NCI-H2196 (cell line): Measurements from ENCODE around the gene DYRK4.

ENCODE experiments used
- DNase-seq: peaks from one replicate; lab custom pipeline; 2025; ENCODE audit not compliant: unreplicated experiment; lab: John Stamatoyannopoulos, UW

The DYRK4 gene

DNA sequence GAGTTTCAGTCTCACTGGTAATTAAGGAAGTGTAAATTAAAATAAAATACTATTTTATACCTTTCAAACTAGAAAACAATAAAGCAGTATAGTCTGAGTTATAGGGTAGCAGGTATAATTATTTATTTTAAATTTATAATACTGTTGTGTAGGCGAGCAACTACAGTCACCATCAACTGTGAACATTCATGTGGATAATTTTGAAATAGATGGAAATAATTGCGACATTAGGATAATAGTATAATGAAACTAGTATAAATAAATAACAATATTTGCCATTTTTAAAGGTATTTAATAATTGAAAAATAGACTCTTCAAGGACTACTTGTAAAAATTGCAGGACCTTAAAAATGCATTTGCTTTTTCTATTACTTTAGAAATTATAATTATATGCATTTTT is 3.8 kb upstream of the DYRK4 start:
- no peak for DNase-seq

DNA sequence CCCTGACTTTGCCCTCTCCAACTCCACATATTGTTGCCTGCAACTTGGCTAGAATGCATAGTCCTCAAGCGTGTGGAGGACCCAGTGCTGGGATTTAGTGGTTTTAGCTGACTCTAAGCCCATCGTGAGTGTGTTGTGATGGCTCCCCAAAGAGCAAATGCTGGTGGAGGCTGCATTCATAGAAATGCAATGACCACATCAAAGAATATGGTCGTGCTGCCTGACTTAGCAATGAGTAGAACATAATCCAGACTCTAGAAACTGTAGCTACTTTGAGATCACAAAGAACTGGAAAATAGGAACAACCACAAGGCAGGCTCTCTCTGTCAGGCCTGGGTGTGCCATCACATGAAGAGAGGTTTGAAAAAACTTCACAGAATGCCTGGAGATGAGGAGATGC is 1.3 kb downstream of the DYRK4 start:
- DNase-seq: no peak

DNA sequence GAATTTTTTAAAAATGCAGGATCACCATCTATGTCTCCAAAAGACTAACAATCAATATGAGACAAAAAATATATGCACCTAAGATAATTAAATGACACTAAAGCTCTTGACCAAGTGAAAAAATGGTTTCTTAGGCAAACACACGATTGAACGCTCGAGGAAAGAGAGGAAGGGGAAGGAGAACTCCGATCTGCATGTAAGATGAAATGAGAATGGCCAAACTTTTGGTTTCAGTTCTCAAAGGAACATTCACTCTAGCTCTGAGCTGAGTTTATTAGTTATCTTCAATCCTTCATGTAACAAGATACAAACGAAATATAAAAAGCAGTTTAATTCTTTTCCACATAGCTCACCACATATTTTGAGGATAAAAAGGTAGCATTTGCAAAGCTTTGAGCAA is 2.8 kb downstream of the DYRK4 start:
- DNase-seq: no peak

DNA sequence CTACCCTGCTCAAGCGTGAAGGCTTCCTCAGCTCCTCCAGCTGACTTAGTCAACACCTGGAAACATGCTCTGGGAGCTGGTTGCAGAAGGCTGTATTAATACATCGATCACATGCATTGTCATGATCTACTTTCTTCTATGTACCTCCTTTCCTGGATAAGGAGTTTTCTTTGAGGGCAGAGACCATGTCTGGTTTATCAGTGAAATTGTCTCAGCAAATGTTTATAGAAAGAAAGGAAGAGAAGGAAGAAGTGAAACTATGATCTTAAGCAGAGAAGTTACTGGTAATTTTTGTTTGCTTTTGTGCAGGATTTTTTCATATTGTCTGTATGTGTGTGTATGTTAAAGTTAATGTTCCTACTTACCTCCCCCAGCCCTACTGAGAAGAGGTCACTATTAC is 4.5 kb downstream of the DYRK4 start:
- no peak for DNase-seq

DNA sequence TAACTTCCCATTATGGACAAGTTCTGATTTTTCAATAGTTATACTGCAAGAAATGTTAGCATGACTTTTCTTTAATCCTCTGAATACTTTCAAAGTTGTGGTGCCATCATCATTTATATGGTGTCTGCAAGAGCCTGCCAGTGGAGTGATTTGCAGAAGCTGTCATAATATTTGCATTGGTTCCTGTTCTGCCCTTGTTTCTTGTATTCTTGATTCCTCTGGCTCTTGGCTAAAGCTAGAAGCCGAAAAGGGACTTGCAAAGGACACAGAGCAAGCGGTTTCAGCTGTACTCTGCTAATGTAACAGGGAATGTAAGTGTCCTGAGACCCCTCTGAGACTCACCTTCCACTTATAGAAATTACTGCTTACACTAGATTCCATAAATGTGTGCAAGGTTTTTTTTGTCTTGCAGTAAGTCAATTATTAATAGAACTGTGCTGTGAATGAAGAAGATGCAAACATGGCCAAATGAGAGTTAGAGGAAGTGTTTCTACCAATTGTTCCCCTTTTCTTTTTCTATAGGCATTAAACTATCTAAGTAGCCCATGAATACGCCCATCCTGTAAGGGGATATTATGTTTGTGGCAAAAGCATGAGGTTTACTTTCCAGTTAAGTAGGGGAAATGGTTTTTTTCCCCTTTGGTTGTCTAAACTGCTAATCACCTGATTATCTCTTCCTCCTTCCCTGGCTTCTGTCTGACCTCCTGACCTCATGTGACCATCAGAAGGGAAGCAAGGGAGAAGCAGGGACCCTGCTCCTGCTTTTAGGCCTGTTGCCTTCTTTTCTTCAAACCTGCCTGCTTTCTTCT is 5.3 kb downstream of the DYRK4 start:
- DNase-seq: no peak

DNA sequence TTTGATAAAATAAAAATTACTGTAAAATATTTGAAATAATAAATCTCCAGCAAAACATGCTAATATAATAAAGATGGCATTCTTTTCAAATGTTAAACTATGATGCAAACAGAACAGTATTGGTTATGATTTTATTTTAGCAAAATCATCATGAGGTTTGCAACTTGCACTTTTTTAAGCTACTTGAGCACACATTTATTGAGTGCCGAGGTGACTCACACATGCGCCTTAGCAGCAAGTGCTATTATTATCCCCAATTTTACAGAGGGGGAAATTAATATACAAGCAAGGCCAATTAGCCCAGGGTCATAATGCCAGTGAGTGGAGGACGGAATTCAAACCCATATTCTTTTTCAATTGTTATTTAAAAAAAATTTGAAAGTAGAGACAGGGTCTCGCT is 7.3 kb downstream of the DYRK4 start:
- DNase-seq: no peak

DNA sequence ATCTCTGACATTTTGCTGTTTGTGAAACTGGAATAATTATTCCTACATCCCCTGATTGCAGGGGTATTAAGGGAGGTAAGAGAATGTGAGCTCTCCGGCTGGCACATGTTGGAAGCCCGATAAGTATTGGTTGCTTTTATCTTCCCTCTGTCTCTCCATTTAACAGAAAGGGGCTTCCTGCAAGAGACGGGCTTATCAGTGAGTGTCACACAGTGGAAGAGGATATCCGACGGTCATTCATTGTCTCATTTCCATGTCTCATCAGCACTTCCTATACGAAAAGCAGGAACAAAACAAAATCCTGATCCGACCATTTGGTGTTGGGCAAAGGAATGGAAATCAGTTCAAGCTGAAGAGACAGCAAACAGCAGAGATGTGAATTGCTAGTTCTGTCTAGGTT is 10.7 kb downstream of the DYRK4 start:
- DNase-seq: no peak

DNA sequence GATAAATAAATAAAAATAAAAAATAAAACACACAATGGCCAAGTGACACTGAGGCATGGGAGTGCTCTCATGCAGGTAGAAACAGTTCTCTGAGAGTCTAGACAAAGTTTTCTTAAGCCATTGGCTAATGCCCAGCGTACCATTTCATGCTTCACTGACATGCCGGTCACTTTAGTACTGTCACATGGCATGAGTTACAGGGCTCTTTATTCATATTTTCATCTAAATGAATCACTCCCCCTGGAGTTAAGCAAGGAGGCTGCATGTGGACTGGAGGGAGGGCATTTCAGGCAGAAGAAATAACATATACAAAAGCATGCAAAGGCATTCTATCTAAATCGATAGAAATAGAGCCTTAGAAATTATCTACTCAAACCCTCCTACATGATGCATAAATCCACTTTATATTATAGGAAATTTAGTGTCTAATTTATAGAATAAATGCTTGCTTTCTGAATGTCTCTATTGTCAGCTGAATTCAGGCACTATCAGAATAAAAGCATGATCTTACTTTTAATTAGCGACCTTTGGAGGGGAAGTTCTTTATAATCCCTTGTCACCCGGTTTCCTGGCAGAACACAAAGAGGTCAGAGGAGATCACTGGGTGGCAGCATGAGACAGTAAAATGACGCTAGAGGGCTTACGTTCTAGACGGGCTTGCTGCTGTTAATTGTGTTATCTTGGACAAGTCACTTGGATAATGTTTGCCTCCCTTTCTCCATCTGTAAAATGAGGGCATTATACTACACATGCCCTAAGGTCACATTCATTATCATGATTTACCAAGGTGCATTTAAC is 17.5 kb downstream of the DYRK4 start:
- DNase-seq: no peak

DNA sequence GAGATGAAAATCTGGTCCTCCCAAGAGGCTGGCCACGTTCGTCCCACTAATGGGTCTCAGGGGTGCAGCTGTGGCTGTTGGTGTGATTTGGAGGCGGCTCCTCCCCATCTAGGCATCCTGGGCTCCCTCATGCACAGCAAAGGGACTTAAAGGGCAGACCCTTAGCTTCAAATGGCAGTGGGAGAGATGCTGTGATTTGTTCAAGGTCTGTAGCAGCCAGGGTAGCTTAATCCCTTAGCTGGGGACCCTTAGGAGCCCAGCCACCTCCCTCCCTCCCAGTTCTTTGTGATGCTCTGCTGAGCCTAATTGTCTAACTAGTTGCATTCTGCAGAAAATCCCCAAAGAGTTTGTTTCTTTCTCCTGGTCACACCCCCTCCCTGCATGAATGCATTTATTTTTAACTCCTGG is 18.3 kb downstream of the DYRK4 start:
- DNase-seq: no peak

DNA sequence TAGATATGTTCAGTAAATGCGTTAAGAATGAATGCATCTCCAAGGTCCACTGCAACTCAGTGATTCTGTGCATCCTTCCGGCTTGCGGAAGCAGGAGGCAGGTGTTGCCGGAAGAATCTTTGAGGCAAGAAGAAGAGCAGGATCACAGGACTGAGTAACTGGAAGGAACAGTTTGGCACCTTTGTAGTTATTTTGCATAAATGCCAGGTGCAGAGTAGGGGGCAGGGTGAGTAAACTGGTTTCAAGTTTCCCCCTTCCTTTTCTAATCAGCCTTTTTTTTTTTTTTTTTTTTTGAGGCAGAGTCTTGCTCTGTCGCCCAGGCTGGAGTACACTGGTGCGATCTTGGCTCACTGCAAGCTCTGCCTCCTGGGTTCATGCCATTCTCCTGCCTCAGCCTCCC is 22.3 kb downstream of the DYRK4 start:
- DNase-seq: peak; percentile 24

DNA sequence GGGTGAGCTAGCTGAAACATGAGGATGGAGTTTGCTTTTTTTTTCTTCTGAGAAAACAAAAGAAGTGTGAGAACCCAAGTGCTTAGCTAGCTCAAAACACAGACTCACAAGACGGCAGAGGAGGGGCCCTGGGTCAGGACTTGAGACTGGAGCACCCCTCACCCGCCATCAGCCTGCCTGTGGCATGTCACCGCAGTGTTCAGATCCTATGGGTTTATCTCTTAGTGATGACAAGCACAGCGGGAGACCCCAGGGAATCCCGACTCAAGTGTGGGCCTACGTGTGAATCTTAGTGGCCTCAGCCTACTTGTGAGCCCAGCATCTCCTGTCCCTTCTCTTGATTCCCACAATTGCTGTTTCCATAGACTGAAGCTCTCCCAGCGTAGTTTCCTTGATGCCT is 22.9 kb downstream of the DYRK4 start:
- DNase-seq: no peak

DNA sequence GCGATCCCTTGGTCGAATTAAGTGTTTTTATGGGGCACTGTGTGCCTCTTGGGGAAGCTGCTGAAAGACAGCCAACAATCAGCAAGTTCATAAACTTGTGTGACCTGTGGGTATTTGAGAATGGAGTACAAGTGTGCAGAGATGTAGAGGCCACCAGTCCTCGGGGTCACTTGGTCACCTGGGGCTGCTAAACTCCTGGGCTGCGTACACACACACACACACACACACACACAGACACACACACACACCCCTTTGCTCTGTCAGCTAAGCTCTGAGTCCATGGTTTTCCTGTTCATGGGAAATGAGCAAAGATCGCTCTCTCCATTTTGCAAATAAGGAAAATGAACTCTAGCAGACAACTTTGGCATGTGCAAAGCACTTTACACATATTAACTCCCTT is 24.5 kb downstream of the DYRK4 start:
- no peak for DNase-seq

DNA sequence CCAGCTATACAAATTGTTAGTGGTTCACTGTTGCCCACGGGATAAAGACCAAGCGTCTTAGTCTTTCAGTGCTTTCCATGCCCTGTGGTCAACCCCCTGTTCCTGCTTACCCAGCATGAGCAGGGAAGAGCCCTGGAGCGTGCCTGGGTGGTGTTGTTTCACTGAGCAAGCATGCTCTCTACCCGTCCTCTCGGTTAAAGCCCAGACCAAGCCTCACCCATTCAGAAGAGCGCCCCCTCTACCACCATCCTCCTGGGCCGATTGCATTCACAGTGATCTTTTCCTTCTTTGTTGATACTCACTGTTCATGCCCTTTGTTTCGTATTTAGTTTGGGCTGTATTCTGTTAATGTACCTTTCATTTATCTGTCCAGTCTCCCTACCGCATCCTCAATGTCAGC is 25.1 kb downstream of the DYRK4 start:
- DNase-seq: no peak

DNA sequence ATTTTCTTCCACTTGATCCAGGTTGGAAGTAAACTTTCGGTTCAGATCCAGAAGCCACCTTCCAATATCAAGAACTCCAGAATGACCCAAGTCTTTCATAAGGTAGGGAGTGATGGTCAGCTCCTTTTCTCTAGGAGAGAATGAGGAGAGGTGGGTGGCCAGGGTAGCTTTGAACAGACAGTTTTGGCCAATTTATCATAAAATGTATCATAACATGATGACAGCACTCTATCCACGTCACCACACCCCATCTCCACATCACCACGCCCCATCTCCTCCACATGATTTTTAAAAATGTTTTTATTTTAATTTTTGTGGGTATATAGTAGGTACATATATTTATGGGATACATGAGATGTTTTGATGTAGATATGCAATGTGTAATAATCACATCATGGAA is 26.9 kb downstream of the DYRK4 start:
- DNase-seq: no peak

DNA sequence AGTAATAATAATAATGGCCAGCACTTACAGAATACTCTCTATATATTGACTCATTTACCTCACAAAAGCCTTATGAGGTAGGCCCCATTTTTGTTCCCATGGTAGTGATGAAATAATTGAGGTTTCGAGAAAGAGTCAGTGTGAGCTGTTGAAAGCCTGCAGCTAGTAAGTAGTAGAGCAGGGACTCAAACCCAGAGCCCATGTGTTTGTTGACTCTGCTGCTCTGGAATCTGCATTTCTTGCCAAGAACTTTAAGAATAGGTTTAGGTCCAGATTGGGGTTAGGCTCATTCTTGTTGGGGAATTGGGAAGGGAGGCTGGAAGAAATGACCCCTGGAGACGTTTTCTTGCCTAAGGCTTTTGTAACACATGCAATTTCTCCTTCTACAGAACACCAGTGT is 27.9 kb downstream of the DYRK4 start:
- no peak for DNase-seq

DNA sequence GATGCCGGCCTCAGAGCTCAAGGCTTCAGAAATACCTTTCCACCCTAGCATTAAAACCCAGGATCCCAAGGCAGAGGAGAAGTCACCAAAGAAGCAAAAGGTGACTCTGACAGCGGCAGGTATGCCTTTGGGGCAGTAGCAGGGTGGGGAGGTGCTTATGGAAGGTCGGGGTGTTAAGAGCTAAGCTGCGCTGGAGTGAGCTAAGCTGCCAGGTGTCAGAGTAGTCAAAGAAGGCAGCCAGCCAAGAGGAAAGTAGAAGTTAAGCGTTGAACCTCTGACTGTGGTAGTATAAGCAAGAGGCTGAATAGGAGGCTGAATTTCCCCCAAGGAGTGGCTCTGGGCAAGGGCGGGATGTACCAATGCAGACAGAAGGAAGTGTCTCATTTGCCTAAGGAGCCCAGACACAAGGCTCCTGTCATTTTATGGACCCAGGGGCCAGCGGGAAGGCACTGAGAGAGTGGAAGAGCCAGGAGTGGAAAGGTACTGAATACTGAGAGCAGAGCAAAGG is 29.2 kb downstream of the DYRK4 start:
- peak; percentile 22 for DNase-seq

DNA sequence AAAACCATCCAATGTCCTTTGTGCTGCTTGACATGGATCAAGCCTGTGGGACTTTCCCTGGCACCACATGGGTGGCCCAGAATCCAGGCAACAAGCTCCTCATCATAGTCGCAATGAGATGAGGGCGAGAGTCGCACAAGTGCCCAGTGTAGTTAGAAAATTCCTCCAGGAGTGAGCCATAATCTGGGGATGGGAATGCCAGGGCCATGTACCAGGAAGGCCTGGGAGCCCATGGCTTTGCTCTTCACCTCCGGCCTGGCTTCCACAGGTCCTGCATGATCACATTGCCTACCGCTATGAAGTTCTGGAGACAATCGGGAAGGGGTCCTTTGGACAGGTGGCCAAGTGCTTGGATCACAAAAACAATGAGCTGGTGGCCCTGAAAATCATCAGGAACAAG is 33.9 kb downstream of the DYRK4 start:
- no peak for DNase-seq

DNA sequence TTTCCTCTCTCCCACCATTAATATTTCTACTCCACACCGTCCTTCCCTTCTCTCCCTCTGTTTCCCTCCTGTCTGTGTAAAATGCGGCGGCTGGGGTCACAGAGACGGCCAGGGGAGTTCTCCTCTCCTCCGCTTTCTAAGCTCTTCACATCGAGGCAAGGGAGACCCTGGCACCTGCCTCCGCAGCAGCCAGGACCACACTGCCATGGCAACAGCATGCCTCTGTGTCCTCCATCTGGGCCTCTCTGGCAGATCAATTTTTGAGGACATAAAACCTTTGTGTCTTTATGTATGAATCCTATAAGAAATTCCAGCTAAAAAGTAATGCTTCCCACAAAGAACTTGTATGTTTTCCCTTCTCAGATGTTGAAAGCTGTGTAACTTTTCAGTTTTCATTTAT is 41.4 kb downstream of the DYRK4 start:
- no peak for DNase-seq

DNA sequence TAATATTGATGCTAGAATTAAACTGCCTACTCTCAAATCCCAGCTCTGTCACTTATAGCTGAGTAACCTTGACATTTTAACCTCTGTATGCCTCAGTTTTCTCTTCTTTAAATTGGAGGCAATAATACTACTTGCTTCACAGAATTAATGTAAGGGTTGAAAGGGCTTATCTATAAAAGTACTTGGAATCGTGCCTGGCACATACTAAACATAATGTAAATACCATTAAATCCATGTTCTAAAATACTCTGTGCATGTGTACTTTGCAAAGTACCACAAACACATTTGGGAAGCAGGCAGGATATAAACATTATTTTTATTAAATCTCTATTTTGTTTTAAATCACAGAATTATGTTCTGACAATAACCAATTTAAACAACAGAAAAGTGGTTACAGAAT is 41.9 kb downstream of the DYRK4 start:
- no peak for DNase-seq

DNA sequence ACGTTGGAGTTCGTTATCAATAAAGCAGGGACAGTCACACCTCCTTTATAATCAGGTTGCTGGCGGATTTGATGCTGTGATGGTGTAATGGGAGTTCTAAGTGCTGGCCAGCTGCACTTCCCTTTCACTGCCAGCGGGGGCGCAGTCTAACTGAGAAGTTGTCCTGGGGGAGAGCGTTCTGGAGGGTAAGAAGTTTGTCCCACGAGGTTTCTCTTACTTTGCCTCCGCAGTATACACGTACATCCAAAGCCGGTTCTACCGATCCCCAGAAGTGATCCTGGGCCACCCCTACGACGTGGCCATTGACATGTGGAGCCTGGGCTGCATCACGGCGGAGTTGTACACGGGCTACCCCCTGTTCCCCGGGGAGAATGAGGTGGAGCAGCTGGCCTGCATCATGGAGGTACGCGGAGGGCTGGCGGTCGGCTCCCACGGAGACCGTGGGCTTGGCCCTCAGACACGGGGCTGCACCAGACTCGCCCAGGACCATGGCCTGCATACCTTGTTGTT is 42.7 kb downstream of the DYRK4 start:
- peak; percentile 72 for DNase-seq

DNA sequence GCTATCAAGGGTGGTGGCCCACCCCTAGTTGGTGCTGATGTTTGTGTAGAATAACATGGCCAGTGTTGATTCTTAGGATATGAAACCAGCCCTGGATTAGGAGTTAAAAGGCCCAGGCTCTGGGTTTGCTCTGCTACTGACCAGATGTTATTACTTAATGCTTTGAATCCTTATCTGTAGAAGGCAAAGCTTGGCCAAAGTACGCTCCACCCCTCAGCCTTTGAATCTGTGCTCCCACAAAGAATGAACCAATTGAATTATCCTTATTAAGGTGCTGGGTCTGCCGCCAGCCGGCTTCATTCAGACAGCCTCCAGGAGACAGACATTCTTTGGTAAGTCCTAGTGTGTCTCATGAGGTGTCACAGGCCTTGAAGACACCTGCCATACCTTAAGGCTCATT is 45.0 kb downstream of the DYRK4 start:
- DNase-seq: no peak

DNA sequence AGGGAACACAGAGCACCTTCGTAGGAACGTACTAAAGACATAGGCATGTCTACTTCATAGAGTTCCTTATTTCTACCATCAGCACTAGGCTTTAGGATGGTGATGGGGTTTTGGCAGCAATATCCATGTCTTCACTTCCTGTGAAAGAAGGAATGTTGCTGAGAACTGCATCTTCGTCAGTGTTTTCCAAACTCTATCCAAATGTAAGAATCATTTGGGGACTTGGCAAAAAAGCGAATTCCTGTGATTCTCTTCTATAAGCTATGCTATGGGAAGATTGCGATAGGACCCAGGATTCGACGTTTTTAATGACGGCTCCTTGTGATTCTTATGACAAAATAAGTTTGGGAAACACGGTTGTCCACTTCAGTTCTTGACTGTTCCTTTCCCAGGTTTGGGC is 47.1 kb downstream of the DYRK4 start:
- no peak for DNase-seq
